NCI-H1048 (cell line): ENCODE data around the gene MAGEA9B.
"Not testable (repeated sequence)": the region's sequence is repeated elsewhere in the genome, so short reads cannot be mapped to it uniquely, and the experiment has no call there.

Source experiments
- DNase-seq: peaks from one replicate; lab custom pipeline; 2025; lab: John Stamatoyannopoulos, UW

The MAGEA9B gene

GRCh38 chrX:149533999-149534398 is 53.3 kb downstream of the MAGEA9B start:
- not testable (repeated sequence) for DNase-seq

GRCh38 chrX:149532868-149533267 is 54.4 kb downstream of the MAGEA9B start:
- not testable (repeated sequence) for DNase-seq
